Measurements from ENCODE around the gene ZBTB11.
"Not testable (repeated sequence)": the region's sequence is repeated elsewhere in the genome, so short reads cannot be mapped to it uniquely, and the experiment has no call there.

Gene ZBTB11

DNA sequence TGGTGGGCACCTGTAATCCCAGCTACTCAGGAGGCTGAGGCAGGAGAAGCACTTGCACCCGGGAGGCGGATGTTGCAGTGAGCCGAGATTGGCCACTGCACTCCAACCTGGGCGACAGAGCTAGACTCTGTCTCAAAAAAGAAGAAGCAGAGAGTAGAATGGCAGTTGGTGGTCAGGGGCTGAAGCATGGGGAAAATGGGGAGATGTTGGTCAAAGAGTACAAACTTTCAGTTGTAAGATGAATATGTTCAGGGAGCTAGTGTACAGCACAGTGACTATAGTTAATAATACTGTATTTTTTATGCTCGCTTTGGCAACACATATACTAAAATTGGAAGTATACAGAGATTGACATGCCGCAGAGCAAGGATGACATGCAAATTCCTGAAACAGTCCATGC lies 61.4 kb downstream of the ZBTB11 start:
- DNase-seq: no peak

- DNase-seq: not testable (repeated sequence)
Observed at GRCh38 chr3:101613014-101613413, 63.9 kb downstream of the ZBTB11 start.

DNA sequence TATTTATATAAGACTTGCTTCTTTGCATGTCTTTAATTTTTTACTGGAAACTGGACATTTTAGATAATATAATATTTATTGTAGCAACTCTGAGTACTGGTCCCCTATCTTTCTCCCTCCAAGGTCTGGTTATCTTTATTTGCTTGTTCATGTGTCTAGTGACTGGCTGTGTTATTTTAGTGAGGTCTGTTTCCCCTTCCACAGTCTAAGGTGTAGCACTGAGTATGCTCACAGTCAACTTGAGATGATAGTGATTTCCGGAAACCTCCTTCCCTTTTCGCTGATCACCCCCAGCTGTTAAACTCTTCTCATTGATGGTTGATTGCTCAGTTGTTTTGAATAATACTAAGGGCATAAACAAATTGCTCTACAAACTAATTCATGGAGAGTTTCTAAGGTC lies 65.9 kb downstream of the ZBTB11 start:
- no peak for DNase-seq

GRCh38 chr3:101605398-101605797 lies 71.5 kb downstream of the ZBTB11 start:
- DNase-seq: not testable (repeated sequence)

- DNase-seq: no peak
Observed at GRCh38 chr3:101603184-101603583, 73.7 kb downstream of the ZBTB11 start.

DNA sequence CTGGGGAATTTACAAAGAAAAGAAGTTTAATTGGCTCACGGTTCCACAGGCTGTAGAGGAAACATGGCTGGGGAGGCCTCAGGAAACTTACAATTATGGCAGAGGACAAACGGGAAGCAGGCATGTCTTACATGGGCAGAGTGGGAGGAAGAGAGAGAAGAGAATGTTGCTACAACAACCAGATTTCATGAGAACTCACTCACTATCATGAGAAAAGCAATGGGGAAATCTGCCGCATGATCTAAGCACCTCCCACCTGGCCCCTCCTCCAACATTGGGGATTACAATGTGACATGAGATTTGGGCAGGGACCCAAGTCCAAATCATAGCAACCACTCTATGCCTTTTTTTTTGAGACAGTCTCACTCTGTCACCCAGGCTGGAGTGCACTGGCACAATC lies 74.2 kb downstream of the ZBTB11 start:
- DNase-seq: no peak
